ENCODE measurements around the gene CD151.

CD151 gene

GRCh38 chr11:815675-816432 is 16.9 kb upstream of the CD151 start:
- DNase-seq = no peak

- DNase-seq = no peak
These were observed 16.3 kb upstream of the CD151 start for GRCh38 chr11:816433-816779.

- DNase-seq = no peak
These were observed 14.2 kb upstream of the CD151 start, which contains the start of gene PNPLA2 for GRCh38 chr11:818396-819128. Gene PNPLA2 (plus strand): TSS chr11:818914. CDS start chr11:819719, 805 bp downstream.

- peak; percentile 93 for DNase-seq
These were observed 13.4 kb upstream of the CD151 start for GRCh38 chr11:819129-819931.

- DNase-seq = peak; percentile 96
These were observed 12.7 kb upstream of the CD151 start for GRCh38 chr11:819943-820649.

- DNase-seq = no peak
These were observed 11.9 kb upstream of the CD151 start for GRCh38 chr11:820655-821511.

GRCh38 chr11:821512-822371 is 11.0 kb upstream of the CD151 start:
- DNase-seq = no peak

GRCh38 chr11:823441-824291 is 9.1 kb upstream of the CD151 start:
- no peak for DNase-seq

- DNase-seq = no peak
These were observed 8.4 kb upstream of the CD151 start for GRCh38 chr11:824292-824880.

- DNase-seq = no peak
These were observed 7.8 kb upstream of the CD151 start for GRCh38 chr11:824942-825341.

- no peak for DNase-seq
These were observed 7.2 kb upstream of the CD151 start for GRCh38 chr11:825366-826226.

- no peak for DNase-seq
These were observed 6.5 kb upstream of the CD151 start for GRCh38 chr11:826227-826621.

GRCh38 chr11:826836-827145 is 6.0 kb upstream of the CD151 start:
- DNase-seq = no peak

- no peak for DNase-seq
These were observed 5.4 kb upstream of the CD151 start for GRCh38 chr11:827146-827896.

- no peak for DNase-seq
These were observed 4.9 kb upstream of the CD151 start, which contains the start of gene CRACR2B for GRCh38 chr11:827897-828192. Gene CRACR2B (plus strand): TSS chr11:827919. CDS start chr11:828608, 689 bp downstream.

- DNase-seq = no peak
These were observed 4.1 kb upstream of the CD151 start for GRCh38 chr11:828506-829175.

- no peak for DNase-seq
These were observed 3.4 kb upstream of the CD151 start for GRCh38 chr11:829176-829846.

Data from CD4-positive, alpha-beta T cell treated with Interleukin-21 for 1 hour (primary cell).